Aorta (tissue), 5 donors: ENCODE results near the gene USP2. TPM values are rescaled to one million over a fixed set of nuclear protein-coding genes. Genes with fewer than 3 reads are reported as not detected.

Experiments used
- ATAC-seq: fragments of 200-7000 bp; cut with Tn5 transposase; one replicate; pipeline ENCODE4 v1.9.1; 2022; ENCODE audit warnings: moderate library complexity; ENCODE audit not compliant: low FRiP score
- DNase-seq, 2 donors: peaks; one replicate each; pipeline ENCODE4 v3.0.0-alpha.2; 2020
- H3K27ac ChIP-seq, 2 donors: one replicate each; pipeline ENCODE4 v1.5.1; 2013; ENCODE audit warnings: low read length in 2 of 2, mild to moderate bottlenecking in 2 of 2, moderate library complexity in 2 of 2, control low read depth in 1 of 2, inconsistent platforms in 1 of 2, low read depth in 1 of 2
- H3K27me3 ChIP-seq, 2 donors: one replicate each; pipeline ENCODE4 v1.6.1; 2013; ENCODE audit warnings: control low read depth in 1 of 2, low read length in 1 of 2, mild to moderate bottlenecking in 1 of 2, moderate library complexity in 1 of 2; ENCODE audit not compliant: insufficient read depth in 2 of 2, control insufficient read depth in 1 of 2
- H3K36me3 ChIP-seq, 2 donors: one replicate each; pipeline ENCODE4 v1.6.1; 2013; ENCODE audit warnings: control low read depth in 1 of 2, low read length in 1 of 2, mild to moderate bottlenecking in 1 of 2; ENCODE audit not compliant: insufficient read depth in 2 of 2, control insufficient read depth in 1 of 2
- H3K4me1 ChIP-seq, 2 donors: one replicate each; pipeline ENCODE4 v1.6.1; 2013; ENCODE audit warnings: low read length in 2 of 2, control low read depth in 1 of 2, mild to moderate bottlenecking in 1 of 2, moderate library complexity in 1 of 2; ENCODE audit not compliant: insufficient read depth in 2 of 2, control insufficient read depth in 1 of 2
- H3K4me3 ChIP-seq, 2 donors: one replicate each; pipeline ENCODE4 v1.5.1; 2013; ENCODE audit warnings: low read length in 2 of 2, control low read depth in 1 of 2, mild to moderate bottlenecking in 1 of 2
- H3K9me3 ChIP-seq: one replicate; pipeline ENCODE4 v1.6.1; 2013; ENCODE audit warnings: mild to moderate bottlenecking, low read length; ENCODE audit not compliant: control insufficient read depth
- WGBS, 2 donors: extraction: QIAGEN DNeasy Blood & Tissue Kit; methylation state at CpG; one replicate each; pipeline ENCODE4 v1.1.7; 2013; 5-methylcytosine and 5-hydroxymethylcytosine counted together
- intact Hi-C, 2 donors: fragments of 100-400 bp; cut with DNase I; formaldehyde crosslinking; loops; one replicate each; pipeline versions ENCODE4 v1.14.2 to v1.15.0; 2022
- microRNA-seq, 2 donors: library from miRNA; unstranded; fragments of <30 nt; microRNA quantifications; one replicate each; pipeline ENCODE4 v1.2.0, GENCODE V29; 2020
- polyA plus RNA-seq, 2 donors: library from polyadenylated mRNA; stranded (reverse); fragments of 200-250 nt; gene quantifications; one replicate each; pipeline ENCODE4 v1.2.3, GENCODE V29; 2013
- total RNA-seq, 2 donors: library from RNA; stranded (reverse); fragmentation: NEBNext Ultra II Directional; extraction: Animal tissue kit (Norgen Biotek cat#: 25700); gene quantifications; one replicate each; pipeline ENCODE4 v1.2.1, GENCODE V29; 2021
- donor health status: healthy with polysubstance abuse.
- donor health status: Bipolar disorder and iron deficiency.
- donor health status: DM: no; HTN: no; CAD: no.
- donor health status: DM: no; HTN: no; CAD: no.
- donor health status: DM: yes; HTN: yes; CAD: no.

Gene USP2
- total and polyA plus RNA-seq, 4 donors = 0.18 to 3.0 (median 1.9) TPM

DNA sequence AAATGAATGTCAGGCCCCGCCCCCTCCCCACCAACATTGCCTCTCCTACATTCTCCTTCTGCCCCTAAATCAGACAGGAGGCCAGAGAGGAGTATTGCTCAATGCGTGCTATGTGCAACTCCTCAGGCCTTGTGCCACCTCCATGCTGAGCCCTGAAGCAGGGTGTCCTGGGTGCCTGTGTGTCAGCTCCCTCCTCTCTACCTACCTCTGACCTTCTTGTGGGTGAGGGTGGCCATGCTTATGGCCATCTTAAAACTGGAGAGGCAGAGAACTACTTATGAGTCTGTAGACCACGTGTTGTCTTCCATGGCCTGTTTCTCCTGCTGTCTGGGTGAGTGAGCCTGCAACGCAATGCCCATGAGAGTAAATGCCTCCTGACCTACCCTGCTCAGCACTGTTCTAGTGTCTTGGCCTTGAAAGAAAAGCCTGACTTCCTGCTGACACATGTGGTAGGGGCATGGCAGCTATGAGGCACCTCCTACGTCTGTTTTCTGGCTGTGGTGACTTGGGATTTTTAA is 75.1 kb downstream of the USP2 start:
- ATAC-seq (peak; percentile 86), DNase-seq (peak in 1 of 2 donors; percentile 79)
- WGBS, 2 donors = 22 to 28% methylated on average over 5 of the region's 5 CpGs
- no peaks in the 10 kb centered on the region for H3K27me3 ChIP-seq
- no peaks in the 10 kb centered on the region for H3K9me3 ChIP-seq
- H3K4me1 ChIP-seq = peaks cover 0 to 3% of the 10 kb centered on the region in 2 donors
- no peak overlapping the region for H3K4me3 ChIP-seq
- peaks cover 0 to 12% of the 10 kb centered on the region in 2 donors for H3K36me3 ChIP-seq
- peak overlapping the region in 1 of 2 donors; percentile 49 for H3K27ac ChIP-seq
- intact Hi-C loops = no loop called here

DNA sequence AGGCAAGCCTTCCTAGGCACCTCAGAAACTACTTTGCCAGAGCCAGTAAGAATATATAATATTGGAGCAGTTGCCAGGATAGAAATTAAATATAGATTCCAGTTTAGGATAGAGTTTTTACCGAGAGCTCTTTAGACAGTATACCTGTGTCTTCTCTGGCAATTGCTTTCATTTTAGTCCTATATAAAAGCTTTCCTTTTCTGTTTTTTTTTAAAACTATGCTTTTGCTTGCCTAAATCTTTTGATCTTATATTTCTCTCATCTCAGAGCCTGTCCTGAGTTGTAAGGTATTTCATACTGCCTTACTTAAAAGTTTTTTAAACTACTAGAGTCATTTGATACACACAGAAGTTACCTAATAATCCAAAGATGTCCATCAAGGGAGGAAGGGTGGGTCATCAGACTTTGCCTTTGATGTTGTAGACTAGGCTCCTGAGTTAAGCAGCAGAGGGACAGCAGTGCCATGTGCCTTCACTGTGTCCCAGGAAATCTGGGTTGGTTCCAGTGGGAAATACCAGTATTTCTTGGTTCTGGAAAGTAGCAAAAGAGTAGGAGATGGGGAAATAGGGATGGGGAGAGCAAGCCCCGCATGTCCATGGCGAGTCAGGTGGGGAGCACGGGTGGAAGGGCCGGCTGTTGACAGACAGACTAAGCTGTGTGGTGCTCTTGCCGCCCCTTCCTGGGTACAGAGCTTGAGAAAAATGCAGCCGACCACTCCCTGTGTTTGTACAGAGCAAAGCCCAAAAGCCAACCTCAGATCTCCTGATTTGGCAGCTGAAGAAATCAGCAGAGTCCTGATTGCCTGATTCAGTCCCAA is 75.7 kb downstream of the USP2 start:
- no peak overlapping the region for H3K4me3 ChIP-seq
- no peaks in the 10 kb centered on the region for H3K9me3 ChIP-seq
- H3K27me3 ChIP-seq = no peaks in the 10 kb centered on the region
- H3K27ac ChIP-seq = peak overlapping the region; percentile 75 to 86
- WGBS, 2 donors = 38 to 43% methylated on average over 7 of the region's 7 CpGs
- peaks cover 0 to 3% of the 10 kb centered on the region in 2 donors for H3K4me1 ChIP-seq
- DNase-seq = no peak
- peak; percentile 8 for ATAC-seq
- intact Hi-C loops = no loop called here
- H3K36me3 ChIP-seq = peaks cover 0 to 12% of the 10 kb centered on the region in 2 donors

Small RNA genes within 50 kb of the gene (microRNA-seq; reads per million reads assigned to microRNA genes)
- gene MIR6756 = 0 to 7.2 reads per million in 2 donors

Other genes starting within 250 kb of the USP2 start
- under 1 TPM; 0.45 to 0.75 TPM for gene ABCG4, start 232.6 kb downstream of the USP2 start, total RNA-seq
- gene ABCG4, start 232.6 kb downstream of the USP2 start, polyA plus RNA-seq = under 1 TPM in 1 of 2 donors, not detected in 1; 0.75 TPM
- gene NLRX1, start 213.0 kb downstream of the USP2 start, total RNA-seq = 10 to 100 TPM; 12.1 to 17.3 TPM
- 1 to 10 TPM; 5.9 to 9.8 TPM for gene NLRX1, start 213.0 kb downstream of the USP2 start, polyA plus RNA-seq
- gene NHERF4, start 196.2 kb downstream of the USP2 start, total RNA-seq = under 1 TPM in 1 of 2 donors, not detected in 1; 0.26 TPM
- 10 to 100 TPM in 1 of 2 donors, under 1 TPM in 1; 0.10 to 13.6 TPM for gene NHERF4, start 196.2 kb downstream of the USP2 start, polyA plus RNA-seq
- 10 to 100 TPM; 33.0 to 37.4 TPM for gene CBL, start 175.4 kb downstream of the USP2 start, total RNA-seq
- gene CBL, start 175.4 kb downstream of the USP2 start, polyA plus RNA-seq = 1 to 10 TPM; 3.8 to 5.5 TPM
- gene MCAM, start 64.6 kb downstream of the USP2 start, total RNA-seq = 1,000 to 10,000 TPM in 1 of 2 donors, 100 to 1,000 TPM in 1; 525 to 1,386 TPM
- 100 to 1,000 TPM; 274 to 486 TPM for gene MCAM, start 64.6 kb downstream of the USP2 start, polyA plus RNA-seq
- 10 to 100 TPM; 16.8 to 17.5 TPM for gene RNF26, start 47.2 kb downstream of the USP2 start, total RNA-seq
- gene RNF26, start 47.2 kb downstream of the USP2 start, polyA plus RNA-seq = 10 to 100 TPM in 1 of 2 donors, 1 to 10 TPM in 1; 9.4 to 16.5 TPM
- 10 to 100 TPM; 42.4 to 88.2 TPM for gene C1QTNF5, start 40.8 kb downstream of the USP2 start, total RNA-seq
- gene C1QTNF5, start 40.8 kb downstream of the USP2 start, polyA plus RNA-seq = 10 to 100 TPM; 19.1 to 22.3 TPM
- not detected for gene MFRP, start 35.0 kb downstream of the USP2 start, total RNA-seq
- not detected for gene MFRP, start 35.0 kb downstream of the USP2 start, polyA plus RNA-seq
- gene THY1, start 41.5 kb upstream of the USP2 start, total RNA-seq = 10 to 100 TPM; 19.3 to 80.9 TPM
- 10 to 100 TPM; 10.2 to 12.5 TPM for gene THY1, start 41.5 kb upstream of the USP2 start, polyA plus RNA-seq